SIG-M5 (cell line): ENCODE measurements around the gene FUT3.
"Not testable (repeated sequence)": the region's sequence is repeated elsewhere in the genome, so short reads cannot be mapped to it uniquely, and the experiment has no call there.

Source experiments
- DNase-seq: peaks from one replicate; lab custom pipeline; 2025; lab: John Stamatoyannopoulos, UW

FUT3 gene

DNA sequence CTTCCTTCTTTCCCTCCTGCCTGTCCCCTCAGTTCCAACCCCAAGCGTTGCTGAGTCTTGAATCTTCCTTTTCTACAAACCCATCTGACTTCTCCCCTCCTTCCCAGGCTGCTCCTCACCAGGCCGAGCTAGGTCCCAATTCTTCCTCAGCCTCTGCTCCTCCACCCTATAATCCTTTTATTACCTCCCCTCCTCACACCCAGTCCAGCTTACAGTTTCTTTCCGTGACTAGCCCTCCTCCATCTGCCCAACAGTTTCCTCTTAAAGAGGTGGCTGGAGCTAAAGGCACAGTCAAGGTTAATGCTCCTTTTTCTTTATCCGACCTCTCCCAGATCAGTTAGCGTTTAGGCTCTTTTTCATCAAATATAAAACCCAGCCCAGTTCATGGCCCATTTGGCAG lies 2.6 kb downstream of the FUT3 start:
- not testable (repeated sequence) for DNase-seq

DNA sequence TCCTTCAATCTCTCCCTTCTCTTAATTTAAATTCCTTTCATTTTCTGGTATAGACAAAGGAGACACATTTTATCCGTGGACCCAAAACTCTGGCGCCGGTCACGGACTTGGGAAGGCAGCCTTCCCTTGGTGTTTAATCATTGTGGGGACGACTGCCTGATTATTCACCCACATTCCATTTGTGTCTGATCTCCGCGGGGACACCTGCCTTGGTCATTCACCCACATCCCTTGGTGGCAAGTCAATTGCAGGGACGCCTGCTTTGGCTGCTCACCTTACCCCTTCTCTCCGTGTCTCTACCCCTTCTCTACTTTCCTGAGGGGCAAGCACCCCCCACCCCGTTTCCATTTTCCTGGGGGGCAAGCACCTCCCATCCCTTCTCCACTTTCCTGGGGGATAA lies 3.4 kb downstream of the FUT3 start:
- DNase-seq: not testable (repeated sequence)

DNA sequence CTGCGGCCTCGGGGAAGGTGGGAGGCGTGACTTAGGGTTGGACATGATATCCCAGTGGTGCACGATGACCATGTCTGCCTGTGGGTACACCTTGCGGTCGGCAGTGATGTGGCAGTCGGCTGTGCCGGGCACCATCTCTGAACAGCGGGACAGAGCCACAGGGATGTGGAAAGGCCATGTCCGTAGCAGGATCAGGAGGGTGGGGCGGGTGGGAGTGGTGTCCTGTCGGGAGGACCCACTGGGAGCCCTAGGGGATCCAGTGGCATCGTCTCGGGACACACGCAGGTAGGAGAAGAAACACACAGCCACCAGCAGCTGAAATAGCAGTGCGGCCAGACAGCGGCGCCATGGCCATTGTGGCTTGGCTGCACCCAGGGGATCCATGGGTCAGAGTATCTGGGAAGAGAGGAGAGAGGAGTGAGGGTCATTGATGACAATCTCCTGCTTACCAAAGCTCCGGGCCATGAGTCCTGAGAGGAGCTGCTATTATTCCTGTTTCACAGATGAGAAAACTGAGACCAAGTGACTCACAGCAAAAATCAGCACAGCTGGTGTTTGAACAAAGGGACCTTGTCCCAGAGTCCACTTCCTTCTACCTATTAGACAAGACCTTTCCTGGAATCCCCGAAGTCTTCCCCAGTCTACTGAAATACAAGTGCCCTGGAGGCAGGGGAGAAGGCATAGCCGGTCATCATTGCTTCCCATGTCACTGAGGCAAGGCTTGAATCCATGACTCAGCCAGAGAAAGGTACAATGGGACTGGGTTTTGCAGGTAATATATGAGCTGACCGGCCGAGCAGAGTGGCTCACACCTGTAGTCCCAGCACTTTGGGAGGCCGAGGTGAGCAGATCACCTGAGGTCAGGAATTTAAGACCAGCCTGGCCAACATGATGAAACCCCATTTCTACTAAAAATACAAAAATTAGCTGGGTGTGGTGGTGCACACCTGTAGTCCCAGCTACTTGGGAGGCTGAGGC lies 6.5 kb downstream of the FUT3 start:
- DNase-seq: no peak

DNA sequence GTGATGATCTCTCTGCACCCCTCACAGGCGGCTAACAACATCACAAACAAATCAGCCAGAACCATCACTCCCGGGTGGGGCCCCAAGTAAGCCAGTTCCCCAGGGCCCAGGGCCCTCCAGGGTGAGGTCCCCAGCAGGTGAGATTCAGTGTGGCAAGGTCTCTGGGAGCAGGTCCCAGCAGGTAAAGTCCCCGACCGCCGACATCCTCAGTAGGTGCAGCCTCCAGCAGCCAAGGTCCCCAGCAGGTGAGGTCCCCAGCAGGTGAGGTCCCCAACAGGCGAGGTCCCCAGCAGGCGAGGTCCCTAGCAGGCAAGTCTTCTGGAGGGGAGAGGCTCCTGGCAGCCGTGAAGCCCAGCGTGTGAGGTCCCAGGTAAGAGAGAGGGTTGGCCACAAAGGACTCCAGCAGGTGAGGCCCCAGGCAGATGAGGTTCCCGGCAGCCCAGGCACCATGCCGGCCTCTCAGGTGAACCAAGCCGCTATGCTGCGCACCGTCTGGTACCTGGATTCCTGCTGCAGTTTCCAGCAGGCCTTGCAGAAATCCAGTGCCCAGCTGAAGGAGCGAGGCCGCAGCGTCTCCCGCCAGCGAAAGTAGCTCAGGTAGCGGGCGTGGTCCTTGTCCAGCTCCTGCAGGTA lies 7.8 kb downstream of the FUT3 start:
- no peak for DNase-seq

DNA sequence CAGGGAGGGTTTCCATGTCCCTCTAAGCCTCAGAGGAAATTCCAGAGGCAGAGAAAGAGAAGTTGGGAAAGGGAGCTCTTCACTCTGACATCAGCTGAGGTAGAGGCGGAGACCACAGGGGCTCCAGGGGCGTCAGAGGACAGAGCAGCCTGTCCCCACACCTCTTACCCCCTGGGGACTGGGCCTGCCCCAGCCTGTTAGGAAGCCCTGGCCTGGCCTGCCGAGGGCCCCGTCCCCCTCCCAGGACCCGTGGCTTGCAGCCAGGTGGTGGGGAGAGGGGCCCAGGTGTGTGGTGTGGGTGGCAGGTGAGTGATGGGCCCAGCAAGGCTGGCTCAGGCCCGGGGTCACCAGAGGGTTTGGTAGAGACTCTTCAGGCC lies 9.5 kb downstream of the FUT3 start:
- not testable (repeated sequence) for DNase-seq

DNA sequence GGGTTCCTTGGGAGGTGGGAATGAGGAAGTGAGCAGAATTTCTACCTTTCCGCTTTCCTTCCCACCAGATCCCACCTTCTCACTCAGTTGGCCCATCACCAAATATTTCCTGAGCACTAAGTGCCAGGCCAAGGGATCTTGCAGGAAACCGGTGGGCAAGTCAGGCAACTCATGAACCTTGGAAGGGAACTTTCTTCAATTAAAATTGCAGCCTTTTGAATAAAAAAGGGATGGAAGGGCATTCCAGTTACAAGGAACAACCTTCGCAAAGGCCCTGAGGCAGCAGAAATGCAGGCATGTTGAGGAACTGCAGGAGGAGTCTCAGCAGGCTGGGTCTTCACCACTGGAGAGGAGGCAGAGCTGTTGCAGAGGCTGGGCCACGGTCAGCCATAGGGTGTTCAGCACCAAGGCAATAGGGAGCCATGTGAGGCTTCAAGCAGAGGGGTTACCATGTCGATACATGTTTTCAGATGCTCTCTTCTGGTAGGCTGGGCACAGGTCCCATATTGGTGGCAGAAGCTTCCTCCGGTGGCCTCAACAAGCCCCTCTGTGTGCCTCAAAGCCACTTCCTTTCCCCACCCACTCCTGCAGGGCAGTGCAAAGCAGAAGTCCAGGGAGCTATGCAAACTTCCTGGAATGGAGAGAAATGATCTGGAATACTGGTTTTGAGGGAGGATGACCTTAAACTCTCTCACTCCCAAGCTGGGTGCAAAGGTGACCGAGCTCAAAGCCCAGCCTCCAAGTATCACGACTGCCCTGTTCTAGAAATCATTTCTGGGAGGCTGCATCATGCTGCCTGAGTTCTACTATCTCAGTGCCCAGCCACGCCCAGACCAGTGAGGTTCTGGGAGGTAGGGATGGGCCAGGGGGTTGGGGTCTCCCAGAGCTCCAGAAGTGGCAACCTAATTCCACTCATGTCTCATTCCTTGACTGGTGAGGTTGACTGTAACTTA lies 11.9 kb downstream of the FUT3 start, which contains the start of gene FUT6:
TSS of gene FUT6 (minus strand) at position 638 of the 953 bp plus-strand sequence. CDS start 7,135 bp downstream, outside the sequence.
- DNase-seq: no peak

DNA sequence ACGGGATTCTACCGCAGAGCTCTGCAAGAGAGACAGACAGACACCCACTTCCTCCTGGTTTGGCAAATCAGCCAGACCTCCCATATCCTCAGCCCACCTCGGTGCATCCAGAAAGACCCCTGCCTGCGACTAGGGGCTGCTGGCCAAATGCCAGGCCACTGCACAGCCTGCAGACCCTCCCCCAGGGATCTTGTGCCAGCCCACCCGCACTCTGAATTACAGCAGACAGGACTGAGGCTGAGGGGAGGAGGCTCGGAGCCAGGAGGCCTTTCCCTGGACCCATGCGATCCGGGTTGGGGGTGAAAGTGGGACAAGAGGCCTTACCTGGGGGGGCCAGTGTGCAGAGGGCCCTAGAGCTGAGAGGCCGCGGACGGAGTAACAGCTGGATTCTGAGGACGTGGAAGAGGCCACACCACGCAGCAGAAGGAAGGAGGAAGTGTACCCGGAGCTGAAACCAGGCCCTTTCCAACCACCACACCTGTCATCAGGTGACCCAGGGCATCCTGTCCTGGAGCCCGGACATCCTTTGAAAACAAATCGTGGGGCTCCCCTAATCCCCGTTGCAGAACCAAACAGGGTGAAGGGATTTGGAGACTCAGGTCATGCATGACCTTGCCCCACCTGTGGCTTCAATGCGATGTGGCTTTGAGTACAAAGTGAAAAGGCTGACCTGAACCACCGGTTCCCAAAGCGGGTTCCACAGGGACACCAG lies 12.7 kb downstream of the FUT3 start:
- no peak for DNase-seq

DNA sequence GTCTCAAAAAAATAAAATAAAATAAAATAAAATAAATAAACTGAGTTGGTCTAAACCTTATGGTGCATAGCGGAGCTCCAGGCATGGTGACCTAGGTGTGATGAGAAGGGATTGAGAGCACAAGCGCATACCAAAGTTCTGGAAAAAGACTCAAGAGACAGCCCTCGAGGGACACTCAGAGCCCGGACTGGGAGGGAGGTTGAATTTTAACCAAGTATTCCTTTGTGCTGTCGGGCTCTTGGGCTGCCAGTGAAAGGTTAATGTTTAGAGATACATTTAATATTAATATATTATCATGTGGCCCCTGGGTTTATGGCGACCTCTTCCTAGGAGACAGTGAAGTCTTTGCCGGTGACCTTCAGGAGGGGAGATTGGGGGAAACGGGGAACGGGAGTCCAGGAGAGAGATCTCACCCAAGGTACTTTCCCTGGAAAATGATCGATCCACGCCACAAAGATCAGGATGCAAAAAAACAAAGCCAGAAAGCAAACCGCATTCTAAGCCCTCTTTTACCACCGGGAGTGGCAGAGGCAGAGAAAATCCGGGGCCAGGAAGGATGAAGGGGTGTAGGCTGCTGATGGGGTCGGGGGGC lies 13.4 kb downstream of the FUT3 start:
- DNase-seq: no peak

DNA sequence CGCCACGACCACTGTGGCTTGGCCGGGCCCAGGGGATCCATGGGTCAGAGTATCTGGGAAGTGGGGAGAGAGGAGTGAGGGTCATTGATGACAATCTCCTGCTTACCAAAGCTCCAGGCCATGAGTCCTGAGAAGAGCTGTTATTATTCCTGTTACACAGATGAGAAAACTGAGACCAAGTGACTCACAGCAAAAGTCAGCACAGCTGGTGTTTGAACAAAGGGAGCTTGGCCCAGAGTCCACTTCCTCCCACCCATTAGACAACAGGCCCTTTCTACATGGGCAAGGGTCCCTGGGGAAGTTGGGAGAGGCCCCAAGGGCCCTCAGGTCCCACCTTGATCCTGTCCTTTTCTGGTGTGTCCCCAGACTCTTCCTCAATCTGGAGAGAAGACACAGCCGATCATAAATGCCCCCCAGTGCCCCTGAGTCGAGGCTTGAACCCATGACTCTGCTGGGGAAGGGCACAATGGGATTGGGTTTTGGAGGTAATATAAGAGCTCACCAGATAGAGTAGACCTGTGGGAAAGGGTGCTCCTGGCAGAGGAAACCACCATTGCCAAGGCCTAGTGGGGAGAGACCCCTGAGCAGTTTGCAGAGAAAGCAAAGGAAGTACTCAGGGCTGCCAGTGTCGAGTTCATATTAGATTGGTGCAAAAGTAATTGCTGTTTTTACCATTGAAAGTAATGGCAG lies 18.6 kb downstream of the FUT3 start:
- DNase-seq: no peak

DNA sequence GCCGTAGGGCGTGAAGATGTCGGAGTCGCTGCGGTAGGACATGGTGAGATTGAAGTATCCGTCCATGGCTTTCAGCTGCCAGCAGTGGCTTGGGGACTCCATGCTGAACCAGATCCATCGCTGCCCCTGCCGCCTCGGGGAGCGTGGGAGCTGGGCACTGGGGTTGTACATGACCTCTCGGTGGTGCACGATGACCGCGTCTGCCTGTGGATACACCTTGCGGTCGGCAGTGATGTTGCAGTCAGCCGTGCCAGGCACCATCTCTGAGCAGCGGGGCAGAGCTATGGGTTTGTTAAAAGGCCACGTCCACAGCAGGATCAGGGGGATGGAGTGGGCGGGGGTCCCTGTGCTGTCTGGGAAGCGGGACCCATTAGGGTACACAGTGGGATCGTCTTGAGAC lies 19.2 kb downstream of the FUT3 start:
- no peak for DNase-seq

DNA sequence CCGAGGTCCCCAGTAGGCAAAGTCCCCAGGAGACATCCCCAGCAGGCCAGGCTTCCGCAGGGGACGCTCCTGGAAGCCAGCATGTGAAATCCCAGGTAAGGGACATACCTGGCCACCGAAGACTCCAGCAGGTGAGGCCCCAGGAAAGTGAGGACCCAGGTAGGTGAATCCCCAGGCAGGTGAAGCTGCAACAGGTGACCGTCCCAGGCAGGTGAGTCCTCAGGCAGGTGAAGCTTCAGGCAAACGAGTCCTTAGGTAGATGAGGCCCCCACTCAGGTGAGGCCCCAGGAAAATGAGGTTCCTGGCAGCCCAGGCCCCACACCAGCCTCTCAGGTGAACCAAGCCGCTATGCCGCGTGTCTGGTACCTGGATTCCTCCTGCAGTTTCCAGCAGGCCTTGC lies 20.1 kb downstream of the FUT3 start:
- no peak for DNase-seq

DNA sequence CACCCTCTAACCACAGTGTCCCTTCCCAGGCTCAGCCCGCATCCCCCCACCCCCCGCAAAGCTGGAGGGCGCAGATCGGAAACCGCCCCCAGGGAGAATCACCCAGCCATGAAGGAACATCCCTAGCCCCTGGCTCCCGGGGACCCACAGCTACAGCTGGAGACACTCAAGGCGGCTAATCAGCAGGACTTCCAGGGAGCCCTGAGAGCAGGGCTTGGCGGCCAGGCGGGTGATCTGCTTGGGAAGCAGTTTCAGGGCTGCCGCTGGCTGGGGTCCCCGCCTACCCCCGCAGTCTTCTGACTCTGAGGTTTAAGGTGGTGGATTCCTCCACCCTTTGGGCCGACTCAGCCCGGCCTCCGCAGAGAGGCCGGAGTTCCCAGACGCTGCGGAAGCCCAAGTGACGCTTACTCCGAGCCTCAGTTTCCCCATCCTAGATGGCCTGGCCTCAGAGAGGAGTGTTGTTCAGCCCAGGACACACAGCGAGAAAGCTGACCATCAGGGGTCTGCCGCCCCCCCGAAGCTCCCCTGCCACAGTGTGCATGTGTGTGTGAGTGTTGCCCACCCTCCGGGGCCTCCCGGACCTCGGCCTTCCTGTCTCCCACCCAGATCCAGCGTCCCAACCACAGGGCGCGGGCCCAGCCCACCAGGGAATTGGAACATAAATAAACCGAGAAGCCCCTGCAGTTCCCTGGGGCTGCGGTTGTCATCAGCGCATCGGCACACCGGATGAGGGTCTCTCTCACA lies 21.5 kb downstream of the FUT3 start:
- no peak for DNase-seq

DNA sequence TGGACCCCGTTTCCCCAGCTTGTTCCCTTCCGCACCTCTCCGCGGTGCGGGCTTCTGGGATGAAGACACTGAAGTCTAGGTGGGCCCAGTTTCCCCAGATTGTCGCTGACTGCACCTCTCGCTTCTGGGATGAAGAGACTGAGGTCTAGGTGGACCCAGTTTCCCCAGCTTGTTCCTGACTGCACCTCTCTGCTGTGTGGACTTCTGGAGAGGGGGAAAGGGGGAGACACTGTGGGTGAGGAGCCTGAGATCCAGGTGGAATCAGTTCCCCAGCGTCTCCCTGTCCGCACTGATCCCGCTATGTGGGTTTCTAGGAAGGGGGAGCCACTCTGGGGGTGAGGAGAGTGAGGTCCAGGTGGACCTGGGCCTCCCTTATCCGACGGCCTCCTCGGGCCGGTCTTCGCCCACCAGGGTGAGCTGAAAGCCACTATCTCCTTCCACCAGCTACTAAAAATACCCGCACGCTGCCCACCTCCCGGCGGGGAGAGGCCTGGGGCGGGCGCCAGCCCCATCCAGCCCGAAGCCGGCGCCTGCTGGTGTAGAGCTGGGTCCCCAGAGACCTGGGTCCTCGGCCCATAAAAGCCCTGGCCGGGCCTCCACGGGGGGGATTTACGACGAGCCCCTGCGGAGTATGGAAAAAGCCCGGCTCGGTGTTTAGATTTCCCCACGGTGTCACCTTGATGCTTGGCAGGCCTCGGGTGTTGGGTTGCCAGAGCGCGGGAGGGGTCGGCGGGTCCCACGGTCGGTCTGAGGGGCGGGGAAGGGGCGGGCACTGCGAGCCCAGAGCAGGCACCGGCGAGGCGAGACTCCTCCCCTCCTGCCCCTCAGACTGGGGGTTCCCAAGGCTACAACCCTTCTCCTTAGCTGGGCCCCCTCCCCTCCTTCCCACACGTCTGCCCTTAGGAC lies 22.3 kb downstream of the FUT3 start:
- DNase-seq: no peak

DNA sequence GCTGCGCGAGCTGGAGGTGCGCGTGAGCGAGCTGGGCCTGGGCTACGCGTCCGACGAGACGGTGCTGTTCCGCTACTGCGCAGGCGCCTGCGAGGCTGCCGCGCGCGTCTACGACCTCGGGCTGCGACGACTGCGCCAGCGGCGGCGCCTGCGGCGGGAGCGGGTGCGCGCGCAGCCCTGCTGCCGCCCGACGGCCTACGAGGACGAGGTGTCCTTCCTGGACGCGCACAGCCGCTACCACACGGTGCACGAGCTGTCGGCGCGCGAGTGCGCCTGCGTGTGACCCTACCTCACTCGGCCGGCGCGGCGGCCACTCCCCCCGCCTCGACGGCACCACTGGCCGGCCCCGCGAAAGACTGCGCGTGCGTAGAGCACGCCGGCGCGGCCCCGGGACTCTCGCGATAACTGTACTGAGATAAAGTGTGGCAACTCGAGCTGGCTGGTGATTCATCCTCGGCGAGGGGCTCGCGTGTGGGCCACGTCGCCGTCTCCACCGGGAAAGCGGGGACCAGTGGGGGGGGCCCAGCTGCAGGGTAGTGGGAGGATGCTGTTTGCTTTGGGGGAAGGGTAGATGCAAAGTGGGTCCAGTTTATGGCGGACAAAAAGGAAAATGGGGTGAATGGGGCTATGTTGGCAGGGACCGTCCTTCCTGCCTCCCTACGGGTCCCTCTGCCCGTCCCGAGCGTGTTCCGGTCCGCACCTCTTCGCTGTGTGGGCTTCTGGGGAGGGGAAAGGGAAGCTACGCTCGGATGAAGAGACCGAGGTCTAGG lies 23.2 kb downstream of the FUT3 start:
- DNase-seq: peak; percentile 58

DNA sequence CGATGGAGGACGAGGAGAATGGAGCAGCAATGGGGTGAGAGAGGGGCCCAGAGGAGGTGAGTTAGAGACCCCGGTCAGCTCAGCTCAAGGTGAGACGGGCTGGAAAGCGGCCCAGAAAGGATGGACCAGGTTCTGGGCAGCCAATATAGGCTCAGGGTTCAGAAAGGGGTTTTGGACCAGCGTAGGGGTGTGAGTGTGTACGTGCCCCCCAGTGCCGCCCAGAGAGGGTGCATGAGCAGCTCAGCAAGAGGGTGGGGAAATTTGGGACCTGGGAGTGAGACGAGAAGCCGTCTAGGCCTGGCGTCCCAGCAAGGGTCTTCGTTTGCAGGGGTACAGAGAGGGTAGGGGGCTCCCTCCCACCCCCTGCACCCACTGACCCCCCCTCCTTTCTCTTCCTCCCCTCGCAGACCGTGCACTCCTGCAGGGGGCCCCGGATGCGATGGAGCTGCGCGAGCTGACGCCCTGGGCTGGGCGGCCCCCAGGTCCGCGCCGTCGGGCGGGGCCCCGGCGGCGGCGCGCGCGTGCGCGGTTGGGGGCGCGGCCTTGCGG lies 23.8 kb downstream of the FUT3 start:
- no peak for DNase-seq

DNA sequence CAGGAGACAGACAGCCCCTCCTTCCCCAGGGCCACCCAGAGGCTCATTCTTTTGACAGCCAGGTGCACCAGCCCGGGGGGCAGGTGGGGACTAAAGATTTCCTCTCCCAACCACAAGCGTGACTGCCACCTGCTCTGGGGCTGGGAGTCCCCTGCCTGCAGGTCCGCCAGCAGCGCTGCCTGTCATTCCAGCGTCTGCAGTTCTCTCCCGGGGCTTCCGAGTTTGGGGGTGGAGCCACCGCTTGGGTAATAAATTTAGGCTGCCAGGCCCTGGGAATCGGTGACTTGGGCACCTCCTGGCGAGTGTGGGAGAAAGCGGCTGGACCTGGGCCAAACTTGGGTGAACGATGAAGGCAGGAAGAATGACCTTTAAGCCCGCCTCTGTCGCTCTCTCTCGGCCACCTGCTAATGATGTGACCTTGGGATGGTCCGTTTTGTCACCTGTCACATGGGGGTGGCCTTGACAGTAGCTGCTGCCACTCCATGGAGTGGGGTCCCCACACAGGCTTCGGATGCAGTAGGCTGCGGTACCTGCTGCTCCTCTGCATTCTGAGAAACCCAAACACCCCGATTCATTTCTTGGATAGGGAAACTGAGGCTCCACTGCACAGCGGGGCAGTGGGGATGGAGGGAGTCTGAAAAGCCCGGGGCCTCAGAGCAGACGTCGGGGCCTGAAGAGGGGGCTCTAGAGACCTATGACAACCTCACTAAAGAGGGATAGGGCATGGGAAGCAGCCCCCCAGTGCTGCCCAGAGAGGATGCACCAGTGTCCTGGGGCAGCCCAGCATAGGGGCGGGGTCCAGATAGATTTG lies 24.5 kb downstream of the FUT3 start:
- DNase-seq: no peak

DNA sequence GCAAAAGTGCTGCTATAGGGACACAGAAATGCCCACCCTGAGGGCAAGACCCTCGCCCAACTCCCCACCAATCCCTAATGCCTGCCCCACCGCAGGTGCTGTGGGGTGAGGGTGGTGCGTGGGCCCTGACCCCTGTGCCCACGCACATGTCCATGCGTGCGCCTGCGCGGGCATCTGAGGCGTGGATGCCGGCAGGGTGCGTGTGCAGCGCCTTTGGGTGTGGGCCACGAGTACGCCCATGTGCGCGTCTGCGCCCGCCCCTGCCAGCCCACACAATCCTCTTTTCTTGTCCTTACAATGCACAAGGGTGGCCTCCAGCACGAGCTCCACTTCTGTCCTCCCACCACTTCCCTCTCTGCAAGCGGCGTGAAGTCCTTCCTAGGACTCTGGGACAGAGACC lies 26.1 kb downstream of the FUT3 start:
- no peak for DNase-seq
